Left lung (tissue), 10 donors: ENCODE results near the gene RNF5. TPM values are rescaled to one million over a fixed set of nuclear protein-coding genes. Genes with fewer than 3 reads are reported as not detected.

Source experiments
- ATAC-seq: fragments of 200-7000 bp; cut with Tn5 transposase; one replicate; pipeline ENCODE4 v1.9.1; 2020; ENCODE audit warnings: moderate library complexity
- DNase-seq, 4 donors: peaks; one replicate each; pipeline ENCODE4 v3.0.0-alpha.2; 2013 to 2020
- H3K27ac ChIP-seq, 2 donors: fragments of 200-600 bp; sonication (generic) in 1 of 2; one replicate each; pipeline versions ENCODE4 v1.5.0 to v1.8.0; 2020 to 2021
- H3K27me3 ChIP-seq, 2 donors: fragments of 200-600 bp; sonication (generic) in 1 of 2; one replicate each; pipeline versions ENCODE4 v1.5.0 to v1.8.0; 2020 to 2021
- H3K36me3 ChIP-seq, 2 donors: fragments of 200-600 bp; sonication (generic) in 1 of 2; one replicate each; pipeline versions ENCODE4 v1.5.0 to v1.8.0; 2020 to 2021
- H3K4me1 ChIP-seq, 2 donors: fragments of 200-600 bp; one replicate each; pipeline ENCODE4 v1.8.0; 2021
- H3K4me3 ChIP-seq, 2 donors: fragments of 200-600 bp; sonication (generic) in 1 of 2; one replicate each; pipeline versions ENCODE4 v1.5.0 to v1.8.0; 2020 to 2021; ENCODE audit warnings: mild to moderate bottlenecking in 1 of 2
- H3K9me3 ChIP-seq, 2 donors: fragments of 200-600 bp; sonication (generic) in 1 of 2; one replicate each; pipeline versions ENCODE4 v1.5.0 to v1.8.0; 2020 to 2021
- CTCF ChIP-seq, 2 donors: fragments of 200-600 bp; sonication (generic) in 1 of 2; IDR thresholded peaks; one replicate each; pipeline versions ENCODE4 v1.5.0 to v1.8.0; 2021; ENCODE audit warnings: antibody characterized with exemption in 2 of 2
- intact Hi-C, 2 donors: fragments of 100-400 bp; cut with DNase I; formaldehyde crosslinking; loops; one replicate each; pipeline versions ENCODE4 v1.11.2 to v1.14.2; 2022
- polyA plus RNA-seq, 6 donors: library from polyadenylated mRNA; unstranded; fragments of 120-200 nt; gene quantifications; one replicate each; pipeline ENCODE4 v1.2.1, GENCODE V29; 2013; ENCODE audit not compliant: insufficient read length in 6 of 6
- total RNA-seq, 2 donors: library from RNA; stranded (reverse); fragmentation: NEBNext Ultra II Directional; extraction: Animal tissue kit (Norgen Biotek cat#: 25700); gene quantifications; one replicate each; pipeline ENCODE4 v1.2.1, GENCODE V29; 2021
- donor health status: DM: no; HTN: yes; CAD: no.
- donor health status: DM: no; HTN: no; CAD: no.

Gene RNF5
- total and polyA plus RNA-seq, 8 donors = 43.9 to 81.5 (median 68.2) TPM

GRCh38 chr6:32200711-32201475, 22.7 kb downstream of the RNF5 start:
- TF ChIP-seq CTCF (IDR thresholded peaks at IDR 0.05) = no peak
- peaks cover 9 to 19% of the 10 kb centered on the region in 2 donors for H3K4me1 ChIP-seq
- H3K36me3 ChIP-seq = peaks cover 0 to 15% of the 10 kb centered on the region in 2 donors
- no peak overlapping the region for H3K27ac ChIP-seq
- H3K27me3 ChIP-seq = peaks cover 0 to 25% of the 10 kb centered on the region in 2 donors
- ATAC-seq (no peak), DNase-seq (no peak)
- intact Hi-C loops = no loop called here
- H3K9me3 ChIP-seq = no peaks in the 10 kb centered on the region
- no peak overlapping the region for H3K4me3 ChIP-seq

GRCh38 chr6:32202186-32202585, 24.0 kb downstream of the RNF5 start:
- Histone ChIP-seq H3K36me3 (peaks cover 0 to 15% of the 10 kb centered on the region in 2 donors), H3K4me3 (no peak overlapping the region), H3K27ac (no peak overlapping the region), H3K4me1 (peaks cover 2 to 9% of the 10 kb centered on the region in 2 donors), H3K9me3 (no peaks in the 10 kb centered on the region), H3K27me3 (peaks cover 0 to 25% of the 10 kb centered on the region in 2 donors)
- DNase-seq = no peak
- no peak for ATAC-seq
- intact Hi-C loops = no loop called here
- TF ChIP-seq CTCF (IDR thresholded peaks at IDR 0.05) = no peak

- Histone ChIP-seq H3K27ac (no peak overlapping the region), H3K9me3 (no peaks in the 10 kb centered on the region), H3K4me1 (no peaks in the 10 kb centered on the region), H3K36me3 (peaks cover 0 to 19% of the 10 kb centered on the region in 2 donors), H3K4me3 (no peak overlapping the region), H3K27me3 (peaks cover 0 to 25% of the 10 kb centered on the region in 2 donors)
- ATAC-seq (no peak), DNase-seq (peak in 1 of 4 donors; percentile 46)
- TF ChIP-seq CTCF (IDR thresholded peaks at IDR 0.05) = no peak
- intact Hi-C loops = no loop called here
Observed at GRCh38 chr6:32203426-32204267, 25.4 kb downstream of the RNF5 start.

GRCh38 chr6:32204268-32204715, 26.1 kb downstream of the RNF5 start:
- DNase-seq (no peak), ATAC-seq (no peak)
- no peak overlapping the region for H3K4me3 ChIP-seq
- no peaks in the 10 kb centered on the region for H3K9me3 ChIP-seq
- intact Hi-C loops = no loop called here
- no peak overlapping the region for H3K27ac ChIP-seq
- H3K27me3 ChIP-seq = peaks cover 0 to 25% of the 10 kb centered on the region in 2 donors
- peaks cover 0 to 20% of the 10 kb centered on the region in 2 donors for H3K36me3 ChIP-seq
- no peaks in the 10 kb centered on the region for H3K4me1 ChIP-seq
- TF ChIP-seq CTCF (IDR thresholded peaks at IDR 0.05) = no peak

- Histone ChIP-seq H3K9me3 (no peaks in the 10 kb centered on the region), H3K27me3 (peaks cover 0 to 4% of the 10 kb centered on the region in 2 donors), H3K4me3 (no peak overlapping the region), H3K27ac (no peak overlapping the region), H3K36me3 (peaks cover 0 to 13% of the 10 kb centered on the region in 2 donors), H3K4me1 (no peaks in the 10 kb centered on the region)
- no peak for TF ChIP-seq CTCF (IDR thresholded peaks at IDR 0.05)
- intact Hi-C loops = no loop called here
- ATAC-seq = no peak
- no peak for DNase-seq
Observed at GRCh38 chr6:32208996-32209395, 30.8 kb downstream of the RNF5 start.
